ENCODE data around the gene FARS2. TPM values are rescaled to one million over a fixed set of nuclear protein-coding genes. Genes with fewer than 3 reads are reported as not detected.

FARS2 gene
- polyA plus RNA-seq, 1 donor from 2014 or later: 11.9 TPM

GRCh38 chr6:5274231-5274630 is 12.9 kb downstream of the FARS2 start:
- Histone ChIP-seq H3K4me3 (ENCODE audit: low read length) (no peak overlapping the region), H3K79me2 (replicated peaks; ENCODE audit: insufficient read depth, low read length) (no peaks in the 10 kb centered on the region)

GRCh38 chr6:5275497-5275896 is 14.2 kb downstream of the FARS2 start:
- H3K27ac ChIP-seq (ENCODE audit: low read length): no peak overlapping the region
- H4K20me1 ChIP-seq (ENCODE audit: insufficient read depth): no peaks in the 10 kb centered on the region
- no peaks in the 10 kb centered on the region for H3K79me2 ChIP-seq (replicated peaks; ENCODE audit: insufficient read depth, low read length)
- no peaks in the 10 kb centered on the region for H3K36me3 ChIP-seq (ENCODE audit: insufficient read depth, low read length)
- TF ChIP-seq EZH2 (IDR thresholded peaks at IDR 0.05; ENCODE audit: borderline replicate concordance, insufficient read depth, low read length, poor library complexity, severe bottlenecking): no peak
- TF ChIP-seq CTCF (IDR thresholded peaks at IDR 0.05; ENCODE audit: poor library complexity, severe bottlenecking): no peak
- TF ChIP-seq SMC3 (conservative IDR thresholded peaks at IDR 0.05; ENCODE audit: poor library complexity): no peak
- no peak for TF ChIP-seq POLR2AphosphoS5 (IDR thresholded peaks at IDR 0.05)
- TF ChIP-seq RAD21 (conservative IDR thresholded peaks at IDR 0.05): no peak
- no peaks in the 10 kb centered on the region for H3K9me3 ChIP-seq (ENCODE audit: low read length)
- no peak overlapping the region for H3K4me2 ChIP-seq (ENCODE audit: low read length)
- H2AFZ ChIP-seq (ENCODE audit: low read depth, low read length): no peak overlapping the region
- H3K4me3 ChIP-seq (ENCODE audit: low read length): no peak overlapping the region
- H3K27me3 ChIP-seq (ENCODE audit: insufficient read depth, low read depth, low read length): no peaks in the 10 kb centered on the region
- no peak overlapping the region for H3K9ac ChIP-seq (ENCODE audit: low read length)
- no peaks in the 10 kb centered on the region for H3F3A ChIP-seq (ENCODE audit: insufficient read depth, low read length, poor library complexity, severe bottlenecking)
- no peaks in the 10 kb centered on the region for H3K9me2 ChIP-seq (ENCODE audit: insufficient read depth, low read length)

More at GRCh38 chr6:5274231-5274630, 12.9 kb downstream of the FARS2 start:
- Histone ChIP-seq H2AFZ (ENCODE audit: low read depth, low read length) (no peak overlapping the region), H3K27me3 (ENCODE audit: insufficient read depth, low read depth, low read length) (no peaks in the 10 kb centered on the region), H3F3A (ENCODE audit: insufficient read depth, low read length, poor library complexity, severe bottlenecking) (no peaks in the 10 kb centered on the region), H3K9me2 (ENCODE audit: insufficient read depth, low read length) (no peaks in the 10 kb centered on the region), H3K36me3 (ENCODE audit: insufficient read depth, low read length) (no peaks in the 10 kb centered on the region), H3K27ac (ENCODE audit: low read length) (no peak overlapping the region), H3K4me2 (ENCODE audit: low read length) (no peak overlapping the region), H3K9me3 (ENCODE audit: low read length) (no peaks in the 10 kb centered on the region), H3K9ac (ENCODE audit: low read length) (no peak overlapping the region), H4K20me1 (ENCODE audit: insufficient read depth) (no peaks in the 10 kb centered on the region)
- TF ChIP-seq SMC3 (conservative IDR thresholded peaks at IDR 0.05; ENCODE audit: poor library complexity) (no peak), CTCF (IDR thresholded peaks at IDR 0.05; ENCODE audit: poor library complexity, severe bottlenecking) (no peak), MXI1 (conservative IDR thresholded peaks at IDR 0.05; ENCODE audit: poor library complexity, severe bottlenecking) (no peak), TAF1 (IDR thresholded peaks at IDR 0.05; ENCODE audit: low read depth) (no peak), RAD21 (conservative IDR thresholded peaks at IDR 0.05) (no peak), REST (IDR thresholded peaks at IDR 0.05; ENCODE audit: borderline replicate concordance) (no peak), EP300 (conservative IDR thresholded peaks at IDR 0.05; ENCODE audit: poor library complexity, severe bottlenecking) (no peak), POLR2AphosphoS5 (IDR thresholded peaks at IDR 0.05) (no peak), EZH2 (IDR thresholded peaks at IDR 0.05; ENCODE audit: borderline replicate concordance, insufficient read depth, low read length, poor library complexity, severe bottlenecking) (no peak)
